Measurements from ENCODE around the gene GBGT1. TPM values are rescaled to one million over a fixed set of nuclear protein-coding genes. Genes with fewer than 3 reads are reported as not detected.

GBGT1 gene
- total and polyA plus RNA-seq, 9 donors, result 3.2 to 5.7 (median 4.6) TPM

- Histone ChIP-seq H3K36me3 (ENCODE audit: control insufficient read depth, insufficient read depth, low read length) (peaks cover 91% of the 10 kb centered on the region), H3K27ac (ENCODE audit: low read length) (no peak overlapping the region), H3K9me3 (replicated peaks; ENCODE audit: control insufficient read depth, low read depth, low read length) (no peaks in the 10 kb centered on the region), H3K4me1 (ENCODE audit: control insufficient read depth, insufficient read depth, low read length) (peaks cover 3% of the 10 kb centered on the region), H3K27me3 (ENCODE audit: control insufficient read depth, insufficient read depth, low read length) (no peaks in the 10 kb centered on the region), H3K4me3 (ENCODE audit: low read length) (no peak overlapping the region)
- WGBS (ENCODE audit: insufficient coverage), result 87% methylated on average over 4 of the region's 13 CpGs
- no peak for DNase-seq
These were observed 56.4 kb downstream of the GBGT1 start for GRCh38 chr9:133107245-133107722.

- H3K36me3 ChIP-seq (ENCODE audit: control insufficient read depth, insufficient read depth, low read length), result peaks cover 93% of the 10 kb centered on the region
- DNase-seq, result no peak
- H3K4me3 ChIP-seq (ENCODE audit: low read length), result no peak overlapping the region
- no peaks in the 10 kb centered on the region for H3K9me3 ChIP-seq (replicated peaks; ENCODE audit: control insufficient read depth, low read depth, low read length)
- H3K27ac ChIP-seq (ENCODE audit: low read length), result no peak overlapping the region
- 89% methylated on average over 15 of the region's 17 CpGs for WGBS (ENCODE audit: insufficient coverage)
- no peaks in the 10 kb centered on the region for H3K4me1 ChIP-seq (ENCODE audit: control insufficient read depth, insufficient read depth, low read length)
- H3K27me3 ChIP-seq (ENCODE audit: control insufficient read depth, insufficient read depth, low read length), result no peaks in the 10 kb centered on the region
These were observed 57.0 kb downstream of the GBGT1 start for GRCh38 chr9:133106511-133107244.

- 66% methylated on average over 6 of the region's 7 CpGs for WGBS (ENCODE audit: insufficient coverage)
- peaks cover 96% of the 10 kb centered on the region for H3K36me3 ChIP-seq (ENCODE audit: control insufficient read depth, insufficient read depth, low read length)
These were observed 58.3 kb downstream of the GBGT1 start for GRCh38 chr9:133105461-133105770.

GRCh38 chr9:133104718-133105460, 58.8 kb downstream of the GBGT1 start:
- Histone ChIP-seq H3K4me3 (ENCODE audit: low read length) (no peak overlapping the region), H3K4me1 (ENCODE audit: control insufficient read depth, insufficient read depth, low read length) (peaks cover 2% of the 10 kb centered on the region), H3K9me3 (replicated peaks; ENCODE audit: control insufficient read depth, low read depth, low read length) (no peaks in the 10 kb centered on the region), H3K27me3 (ENCODE audit: control insufficient read depth, insufficient read depth, low read length) (no peaks in the 10 kb centered on the region), H3K27ac (ENCODE audit: low read length) (no peak overlapping the region), H3K36me3 (ENCODE audit: control insufficient read depth, insufficient read depth, low read length) (peaks cover 96% of the 10 kb centered on the region)
- 80% methylated on average over 12 of the region's 15 CpGs for WGBS (ENCODE audit: insufficient coverage)
- no peak for DNase-seq

More at GRCh38 chr9:133105461-133105770, 58.3 kb downstream of the GBGT1 start:
- no peaks in the 10 kb centered on the region for H3K9me3 ChIP-seq (replicated peaks; ENCODE audit: control insufficient read depth, low read depth, low read length)
- no peaks in the 10 kb centered on the region for H3K27me3 ChIP-seq (ENCODE audit: control insufficient read depth, insufficient read depth, low read length)
- DNase-seq, result no peak
- no peak overlapping the region for H3K4me3 ChIP-seq (ENCODE audit: low read length)
- no peak overlapping the region for H3K27ac ChIP-seq (ENCODE audit: low read length)
- no peaks in the 10 kb centered on the region for H3K4me1 ChIP-seq (ENCODE audit: control insufficient read depth, insufficient read depth, low read length)

GRCh38 chr9:133103987-133104505, 59.7 kb downstream of the GBGT1 start:
- Histone ChIP-seq H3K36me3 (ENCODE audit: control insufficient read depth, insufficient read depth, low read length) (peaks cover 95% of the 10 kb centered on the region), H3K4me1 (ENCODE audit: control insufficient read depth, insufficient read depth, low read length) (peaks cover 3% of the 10 kb centered on the region), H3K4me3 (ENCODE audit: low read length) (no peak overlapping the region), H3K27ac (ENCODE audit: low read length) (no peak overlapping the region), H3K27me3 (ENCODE audit: control insufficient read depth, insufficient read depth, low read length) (no peaks in the 10 kb centered on the region), H3K9me3 (replicated peaks; ENCODE audit: control insufficient read depth, low read depth, low read length) (no peaks in the 10 kb centered on the region)
- 86% methylated on average over 6 of the region's 12 CpGs for WGBS (ENCODE audit: insufficient coverage)
- DNase-seq, result no peak

- H3K4me1 ChIP-seq (ENCODE audit: control insufficient read depth, insufficient read depth, low read length), result peaks cover 3% of the 10 kb centered on the region
- WGBS (ENCODE audit: insufficient coverage), result 56% methylated on average over 11 of the region's 14 CpGs
- no peaks in the 10 kb centered on the region for H3K9me3 ChIP-seq (replicated peaks; ENCODE audit: control insufficient read depth, low read depth, low read length)
- peaks cover 95% of the 10 kb centered on the region for H3K36me3 ChIP-seq (ENCODE audit: control insufficient read depth, insufficient read depth, low read length)
- H3K4me3 ChIP-seq (ENCODE audit: low read length), result no peak overlapping the region
- H3K27me3 ChIP-seq (ENCODE audit: control insufficient read depth, insufficient read depth, low read length), result no peaks in the 10 kb centered on the region
- no peak overlapping the region for H3K27ac ChIP-seq (ENCODE audit: low read length)
- DNase-seq, result no peak
These were observed 60.3 kb downstream of the GBGT1 start for GRCh38 chr9:133103183-133103986.

Other genes with a start within 250 kb of the GBGT1 start
- gene TSC1, start 219.3 kb downstream of the GBGT1 start, total RNA-seq, result 32.2 TPM
- gene TSC1, start 219.3 kb downstream of the GBGT1 start, polyA plus RNA-seq (ENCODE audit: insufficient read depth in 1 of 8, insufficient read length in 8 of 8, low replicate concordance in 1 of 8), result 10 to 100 TPM; 23.8 to 34.8 (median 26.3) TPM
- gene GFI1B, start 185.2 kb downstream of the GBGT1 start, total RNA-seq, result 0.13 TPM
- gene GFI1B, start 185.2 kb downstream of the GBGT1 start, polyA plus RNA-seq (ENCODE audit: insufficient read depth in 1 of 8, insufficient read length in 8 of 8, low replicate concordance in 1 of 8), result 1 to 10 TPM in 1 of 8 donors, under 1 TPM in 7; 0.30 to 1.1 (median 0.67) TPM
- 44.6 TPM for gene GTF3C5, start 132.9 kb downstream of the GBGT1 start, total RNA-seq
- 10 to 100 TPM; 47.1 to 55.1 (median 49.6) TPM for gene GTF3C5, start 132.9 kb downstream of the GBGT1 start, polyA plus RNA-seq (ENCODE audit: insufficient read depth in 1 of 8, insufficient read length in 8 of 8, low replicate concordance in 1 of 8)
- gene CEL, start 101.9 kb downstream of the GBGT1 start, total RNA-seq, result 1.5 TPM
- gene CEL, start 101.9 kb downstream of the GBGT1 start, polyA plus RNA-seq (ENCODE audit: insufficient read depth in 1 of 8, insufficient read length in 8 of 8, low replicate concordance in 1 of 8), result 10 to 100 TPM in 1 of 8 donors, 1 to 10 TPM in 6, under 1 TPM in 1; 0.97 to 12.0 (median 1.9) TPM
- gene RALGDS, start 42.7 kb downstream of the GBGT1 start, total RNA-seq, result 50.5 TPM
- gene RALGDS, start 42.7 kb downstream of the GBGT1 start, polyA plus RNA-seq (ENCODE audit: insufficient read depth in 1 of 8, insufficient read length in 8 of 8, low replicate concordance in 1 of 8), result 10 to 100 TPM; 42.5 to 53.2 (median 47.9) TPM
- gene OBP2B, start 45.3 kb upstream of the GBGT1 start, total RNA-seq, result not detected
- gene OBP2B, start 45.3 kb upstream of the GBGT1 start, polyA plus RNA-seq (ENCODE audit: insufficient read depth in 1 of 8, insufficient read length in 8 of 8, low replicate concordance in 1 of 8), result not detected
- 0.13 TPM for gene ABO, start 111.3 kb upstream of the GBGT1 start, total RNA-seq
- gene ABO, start 111.3 kb upstream of the GBGT1 start, polyA plus RNA-seq (ENCODE audit: insufficient read depth in 1 of 8, insufficient read length in 8 of 8, low replicate concordance in 1 of 8), result 1 to 10 TPM in 7 of 8 donors, under 1 TPM in 1; 0.70 to 8.1 (median 2.9) TPM
- 14.2 TPM for gene SURF6, start 172.3 kb upstream of the GBGT1 start, total RNA-seq
- gene SURF6, start 172.3 kb upstream of the GBGT1 start, polyA plus RNA-seq (ENCODE audit: insufficient read depth in 1 of 8, insufficient read length in 8 of 8, low replicate concordance in 1 of 8), result 10 to 100 TPM; 22.5 to 25.6 (median 23.5) TPM
- 22.7 TPM for gene MED22, start 184.2 kb upstream of the GBGT1 start, total RNA-seq
- 10 to 100 TPM; 24.2 to 29.0 (median 26.7) TPM for gene MED22, start 184.2 kb upstream of the GBGT1 start, polyA plus RNA-seq (ENCODE audit: insufficient read depth in 1 of 8, insufficient read length in 8 of 8, low replicate concordance in 1 of 8)
- gene RPL7A, start 184.3 kb upstream of the GBGT1 start, total RNA-seq, result 2,809 TPM
- 1,000 to 10,000 TPM; 2,283 to 2,995 (median 2,672) TPM for gene RPL7A, start 184.3 kb upstream of the GBGT1 start, polyA plus RNA-seq (ENCODE audit: insufficient read depth in 1 of 8, insufficient read length in 8 of 8, low replicate concordance in 1 of 8)
- 19.3 TPM for gene SURF1, start 192.6 kb upstream of the GBGT1 start, total RNA-seq
- 10 to 100 TPM; 22.1 to 36.5 (median 27.9) TPM for gene SURF1, start 192.6 kb upstream of the GBGT1 start, polyA plus RNA-seq (ENCODE audit: insufficient read depth in 1 of 8, insufficient read length in 8 of 8, low replicate concordance in 1 of 8)
- 10.2 TPM for gene SURF2, start 192.6 kb upstream of the GBGT1 start, total RNA-seq
- 10 to 100 TPM; 11.3 to 15.3 (median 13.0) TPM for gene SURF2, start 192.6 kb upstream of the GBGT1 start, polyA plus RNA-seq (ENCODE audit: insufficient read depth in 1 of 8, insufficient read length in 8 of 8, low replicate concordance in 1 of 8)
- 105 TPM for gene SURF4, start 212.1 kb upstream of the GBGT1 start, total RNA-seq
- 100 to 1,000 TPM in 6 of 8 donors, 10 to 100 TPM in 2; 92.3 to 143 (median 107) TPM for gene SURF4, start 212.1 kb upstream of the GBGT1 start, polyA plus RNA-seq (ENCODE audit: insufficient read depth in 1 of 8, insufficient read length in 8 of 8, low replicate concordance in 1 of 8)
- 1.4 TPM for gene STKLD1, start 212.5 kb upstream of the GBGT1 start, total RNA-seq
- 1 to 10 TPM; 1.1 to 2.3 (median 1.8) TPM for gene STKLD1, start 212.5 kb upstream of the GBGT1 start, polyA plus RNA-seq (ENCODE audit: insufficient read depth in 1 of 8, insufficient read length in 8 of 8, low replicate concordance in 1 of 8)